Right renal cortex interstitium (tissue), 3 donors: Measurements from ENCODE around the gene CD320. TPM values are rescaled to one million over a fixed set of nuclear protein-coding genes. Genes with fewer than 3 reads are reported as not detected.
"Not testable (repeated sequence)": the region's sequence is repeated elsewhere in the genome, so short reads cannot be mapped to it uniquely, and the experiment has no call there.

Source experiments
- DNase-seq, 3 donors: peaks; one replicate each; pipeline ENCODE4 v3.0.0-alpha.2; 2013; ENCODE audit warnings: low read depth in 3 of 3, low spot score in 2 of 3
- polyA plus RNA-seq, 3 donors: library from polyadenylated mRNA; unstranded; fragments of 120-200 nt; gene quantifications; one replicate each; pipeline ENCODE4 v1.2.1, GENCODE V29; 2013; ENCODE audit not compliant: insufficient read length in 3 of 3

Gene CD320
- polyA plus RNA-seq, 3 donors, result 24.2 to 25.9 (median 24.7) TPM

DNA sequence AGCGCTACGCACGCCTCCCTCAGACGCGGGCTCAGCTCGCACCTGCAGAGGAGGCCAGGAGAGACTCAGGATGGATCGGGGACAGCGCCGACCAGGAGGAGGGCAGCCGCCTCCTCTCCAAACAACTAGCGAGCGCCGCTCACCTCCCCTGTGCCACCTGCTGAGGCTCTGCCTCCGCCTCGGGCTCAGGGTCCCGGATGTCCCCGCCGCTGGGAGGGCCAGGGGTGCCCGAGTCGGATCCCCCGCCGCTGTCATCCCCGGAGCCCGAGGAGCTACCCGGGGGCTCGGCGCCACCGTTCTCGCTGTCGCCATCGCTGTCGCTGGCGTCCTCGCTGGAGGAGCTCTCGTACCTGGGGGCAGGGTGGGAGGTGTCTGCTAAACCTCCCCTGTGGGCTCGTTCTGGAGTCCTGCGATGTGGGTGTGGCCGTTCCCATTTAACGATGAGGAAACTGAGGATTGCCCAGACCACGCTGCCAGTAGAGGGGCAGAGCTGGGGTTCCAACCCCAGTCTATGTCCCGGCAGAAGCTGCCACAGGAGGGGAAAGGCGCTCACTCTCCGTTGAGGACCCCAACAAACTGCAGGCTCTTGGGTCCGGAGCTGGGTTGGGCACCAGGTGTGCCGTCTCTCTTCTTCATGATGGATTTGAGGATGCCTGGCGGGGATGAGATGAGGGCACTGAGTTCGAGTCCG is 25.8 kb upstream of the CD320 start:
- no peak for DNase-seq

DNA sequence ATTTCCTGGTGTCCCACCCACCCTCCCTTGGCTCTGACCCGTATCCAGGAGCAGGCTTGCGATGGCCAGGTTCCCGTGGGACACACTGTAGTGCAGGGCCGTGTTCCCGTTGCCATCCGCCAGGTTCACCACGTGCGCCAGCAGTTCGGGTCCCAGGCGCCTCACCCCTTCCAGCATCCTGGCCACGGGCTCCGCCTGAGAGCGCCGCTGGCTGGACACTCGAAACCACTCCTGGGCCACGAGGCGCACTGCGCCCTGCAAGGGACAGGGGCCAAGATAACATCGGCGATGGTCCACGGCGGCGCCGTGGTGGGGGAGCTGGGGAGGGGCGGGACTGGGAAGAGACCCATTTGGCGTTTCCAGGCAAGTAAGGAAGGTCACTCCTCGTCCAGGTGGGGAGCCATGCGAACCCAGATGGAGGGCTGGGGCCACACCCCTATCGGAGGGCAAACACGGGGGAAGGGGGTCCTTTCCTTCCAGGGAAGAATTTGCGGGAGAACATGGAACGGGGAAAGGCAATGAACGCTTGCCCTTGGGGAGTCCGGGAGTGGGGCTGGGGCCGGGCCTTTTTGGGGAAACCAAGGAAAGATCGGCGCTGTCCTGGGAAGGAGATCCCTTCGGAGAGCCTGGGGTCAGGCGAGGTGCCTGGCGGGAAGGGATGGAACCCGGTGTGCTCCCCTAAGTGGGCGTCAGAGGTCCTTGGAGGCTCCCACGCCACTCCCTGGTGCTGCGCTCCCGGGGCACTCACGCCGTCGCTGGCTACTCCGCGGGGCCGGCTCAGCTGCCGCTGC is 25.0 kb upstream of the CD320 start:
- DNase-seq, result no peak

DNA sequence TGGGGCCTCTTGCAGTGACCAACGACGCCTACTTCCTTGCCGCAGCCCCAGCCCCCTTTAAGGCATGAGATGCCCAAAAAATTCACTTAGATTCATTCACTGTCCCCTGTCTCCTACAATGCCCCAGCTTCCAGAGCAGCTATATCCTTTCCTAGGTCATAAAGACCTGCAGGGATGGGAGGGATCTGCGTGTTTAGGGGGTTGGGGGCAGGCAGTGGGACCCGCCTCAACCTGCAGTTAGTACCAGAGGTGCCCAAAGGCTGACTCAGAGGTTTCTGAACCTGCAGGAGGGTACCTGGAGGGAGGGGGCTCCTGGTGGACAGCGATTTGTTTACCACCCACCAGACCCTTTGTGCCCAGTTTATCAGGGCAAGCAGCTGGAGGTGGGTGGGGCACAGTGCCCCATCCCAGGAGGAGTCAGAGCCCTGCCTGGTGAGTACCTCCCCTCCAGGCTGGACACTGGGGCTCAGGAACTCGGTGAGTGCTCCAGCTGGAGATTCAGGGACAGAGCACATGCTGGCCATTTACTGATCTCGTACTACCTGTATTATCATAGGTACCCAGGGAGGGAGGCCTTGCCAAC is 23.2 kb upstream of the CD320 start:
- no peak for DNase-seq

DNA sequence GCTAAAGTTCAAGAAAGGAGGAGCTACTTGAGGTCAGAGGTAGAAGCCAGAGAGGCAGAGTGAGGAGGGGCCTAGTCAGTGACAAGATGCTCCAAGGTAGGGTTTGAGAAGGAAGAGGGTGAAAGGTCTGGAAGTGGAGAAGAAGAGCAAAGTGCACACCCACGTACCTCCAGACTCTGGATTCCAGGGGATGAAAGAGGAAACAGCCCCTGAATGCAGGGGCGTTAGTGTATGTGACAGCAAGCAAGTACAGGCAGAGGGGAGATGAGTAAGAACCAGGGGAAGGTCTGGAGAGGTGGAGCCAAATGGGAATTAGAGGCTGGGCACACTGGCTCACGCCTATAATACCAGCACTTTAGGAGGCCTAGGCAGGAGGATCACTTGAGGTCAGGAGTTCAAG is 21.8 kb upstream of the CD320 start:
- DNase-seq, result no peak

DNA sequence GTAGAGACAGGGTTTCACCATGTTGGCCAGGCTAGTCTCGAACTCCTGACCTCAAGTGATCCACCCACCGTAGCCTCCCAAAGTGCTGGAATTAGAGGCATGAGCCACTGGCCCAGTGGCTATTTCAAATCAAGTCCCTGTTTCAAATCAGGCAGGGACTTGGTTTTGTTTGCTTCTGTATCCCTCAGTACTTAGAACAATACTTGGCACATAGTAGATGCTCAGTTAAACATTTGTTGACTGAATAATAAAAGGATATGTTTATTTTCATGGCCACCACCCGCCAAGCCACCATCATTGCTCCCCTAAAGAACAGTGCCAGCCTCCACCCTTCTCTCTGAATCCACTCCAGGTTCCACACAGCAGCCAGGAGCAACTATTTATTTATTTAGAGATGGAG is 17.3 kb upstream of the CD320 start:
- DNase-seq, result no peak

DNA sequence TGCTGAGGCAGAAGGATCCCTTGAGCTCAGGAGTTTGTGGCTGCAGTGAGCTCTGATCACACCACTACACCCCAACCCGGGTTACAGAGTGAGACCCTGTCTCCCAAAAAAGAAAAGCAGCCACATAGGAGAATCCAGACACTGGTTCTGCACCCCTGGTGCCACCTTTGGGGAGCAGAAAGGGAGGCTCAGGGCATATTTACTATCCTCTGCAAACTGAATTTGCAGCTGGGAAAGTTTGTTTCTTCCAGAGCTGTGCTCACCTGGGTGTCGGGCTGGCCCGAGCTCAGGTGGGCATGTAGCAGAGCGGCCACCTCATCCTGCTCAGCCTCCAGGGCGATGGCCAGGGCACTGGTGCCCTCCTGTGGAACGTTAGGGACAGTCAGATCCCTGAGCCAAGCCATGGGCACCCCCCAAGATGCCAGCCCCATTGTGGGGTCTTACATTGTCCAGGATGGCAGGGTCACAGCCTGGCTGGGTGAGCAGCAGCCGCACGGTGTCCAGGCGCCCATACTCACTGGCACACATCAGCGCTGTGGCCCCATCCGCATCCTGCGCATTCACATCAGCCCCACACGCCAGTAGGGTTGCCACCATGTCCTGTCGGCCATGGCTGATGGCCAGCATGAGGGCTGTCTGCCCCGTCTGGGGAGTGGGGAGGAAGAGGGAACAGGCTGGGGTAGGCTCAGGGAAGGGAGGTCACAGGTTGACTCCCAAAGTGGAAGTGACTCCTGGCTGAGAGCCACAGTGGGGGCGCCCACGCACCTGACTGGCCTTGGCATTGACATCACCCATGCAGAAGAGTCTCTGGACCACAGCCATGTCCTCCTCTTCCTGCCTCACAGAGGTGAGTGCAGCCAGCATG is 16.3 kb upstream of the CD320 start:
- DNase-seq, result no peak

DNA sequence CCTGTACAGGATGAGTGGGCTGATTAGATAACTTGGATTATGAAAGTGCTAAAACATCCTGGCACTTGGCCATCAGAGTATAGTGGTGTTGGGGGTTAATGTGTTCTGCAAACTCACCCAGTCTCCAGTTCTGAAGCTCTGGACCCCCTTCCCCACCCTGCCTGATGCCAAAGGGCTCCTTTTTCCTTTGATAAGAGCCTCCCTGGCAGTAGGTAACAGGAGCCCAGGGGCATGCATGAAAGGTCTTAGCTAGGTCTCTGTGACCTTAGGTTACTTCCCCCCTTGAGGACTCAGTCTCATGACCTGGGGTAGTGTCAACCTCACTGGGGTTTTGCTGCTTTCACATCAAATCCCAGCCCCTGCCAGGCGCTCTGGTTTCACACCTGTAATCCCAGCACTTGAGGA is 15.6 kb upstream of the CD320 start:
- no peak for DNase-seq

DNA sequence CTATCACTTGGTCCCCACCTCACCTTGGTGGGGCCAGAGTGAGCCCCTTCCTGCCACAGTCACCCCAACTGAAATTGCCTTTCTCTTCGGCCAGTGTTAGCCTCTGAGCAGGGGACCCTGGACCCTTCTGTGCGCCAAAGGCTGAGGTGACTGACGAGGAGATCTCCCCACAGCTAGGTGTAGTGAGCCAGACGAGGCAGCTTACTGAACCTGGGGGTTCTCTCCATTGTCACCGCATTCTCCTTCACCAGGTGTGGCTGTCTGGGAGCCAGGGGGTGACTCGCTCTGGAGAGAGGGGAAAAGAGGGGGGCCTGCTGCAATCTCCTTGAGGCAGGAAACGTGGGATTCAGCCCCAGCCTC is 14.5 kb upstream of the CD320 start:
- DNase-seq, result no peak

DNA sequence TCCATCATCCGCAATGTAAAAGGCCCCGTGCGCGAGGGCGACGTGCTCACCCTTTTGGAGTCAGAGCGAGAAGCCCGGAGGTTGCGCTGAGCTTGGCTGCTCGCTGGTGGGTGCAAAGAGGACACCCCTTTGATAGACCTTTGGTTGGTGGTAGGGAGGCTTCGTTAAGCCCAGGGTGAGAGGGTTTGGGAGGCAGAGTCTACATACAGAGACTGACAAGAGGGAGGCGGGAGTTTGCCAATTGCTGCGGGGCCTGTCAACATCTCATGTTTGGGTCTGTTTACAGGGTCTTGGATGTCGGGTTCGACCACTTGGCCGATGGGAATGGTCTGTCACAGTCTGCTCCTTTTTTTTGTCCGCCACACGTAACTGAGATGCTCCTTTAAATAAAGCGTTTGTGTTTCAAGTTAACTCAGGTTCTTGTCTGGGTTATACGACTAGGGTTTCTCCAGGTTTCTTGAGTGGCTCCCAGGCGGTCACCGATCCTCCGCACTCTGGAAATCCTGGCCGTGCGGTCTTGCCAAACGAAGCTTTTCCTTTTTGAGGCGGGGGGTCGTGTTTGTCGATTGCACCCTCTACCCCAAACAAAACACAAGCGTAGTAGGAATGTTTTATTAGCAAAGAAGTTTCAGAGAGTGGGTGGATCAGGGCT is 14.0 kb upstream of the CD320 start:
- DNase-seq, result no peak

DNA sequence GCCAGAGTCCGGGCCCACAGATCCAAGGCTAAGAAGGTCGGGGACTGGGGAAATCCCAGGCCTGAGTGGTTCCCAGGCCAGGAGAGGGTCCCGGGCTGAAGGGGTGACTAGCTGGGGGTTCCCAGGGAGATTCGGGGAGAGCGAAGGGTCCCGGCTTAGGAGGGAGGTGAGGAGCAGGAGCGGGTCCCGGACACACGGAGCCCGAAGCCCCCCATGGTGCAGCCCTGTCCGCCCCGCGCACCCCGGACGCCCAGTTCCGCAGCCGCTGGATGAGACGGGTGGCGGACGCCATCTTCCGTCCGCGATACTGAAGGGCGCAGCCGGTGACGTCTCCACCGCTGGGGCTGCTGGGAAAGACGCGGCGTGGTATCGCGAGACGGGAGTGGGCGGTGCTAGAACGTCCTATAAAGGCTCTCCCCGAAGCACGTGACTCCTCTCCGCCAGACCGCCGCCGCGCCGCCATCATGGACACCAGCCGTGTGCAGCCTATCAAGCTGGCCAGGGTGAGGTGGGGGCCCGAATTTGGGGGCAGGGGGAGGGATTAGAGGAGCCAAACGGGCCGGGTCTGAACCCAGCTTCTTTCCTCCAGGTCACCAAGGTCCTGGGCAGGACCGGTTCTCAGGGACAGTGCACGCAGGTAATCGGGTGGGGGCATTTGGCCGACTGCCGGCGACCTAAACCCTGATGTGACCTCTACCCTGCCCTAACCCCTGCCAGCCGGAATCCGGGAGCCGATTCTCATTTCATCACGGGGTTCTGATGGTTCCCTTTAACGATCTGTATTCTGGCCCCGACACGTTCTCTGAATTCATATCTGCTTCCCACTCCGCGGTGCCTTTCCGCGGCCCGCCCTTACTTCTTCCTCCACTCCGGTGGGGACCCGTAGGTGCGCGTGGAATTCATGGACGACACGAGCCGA is 13.2 kb upstream of the CD320 start, which contains the start of the genes NDUFA7 and RPS28:
Gene NDUFA7, minus strand, starts transcription at position 309 of the 919 bp plus-strand sequence. Its CDS starts 17 bp downstream, at position 292.
Gene RPS28, plus strand, starts transcription at position 430 of the 919 bp plus-strand sequence. Its CDS starts 35 bp downstream, at position 465.
- peak; percentile 91 to 96 (median 95) for DNase-seq

DNA sequence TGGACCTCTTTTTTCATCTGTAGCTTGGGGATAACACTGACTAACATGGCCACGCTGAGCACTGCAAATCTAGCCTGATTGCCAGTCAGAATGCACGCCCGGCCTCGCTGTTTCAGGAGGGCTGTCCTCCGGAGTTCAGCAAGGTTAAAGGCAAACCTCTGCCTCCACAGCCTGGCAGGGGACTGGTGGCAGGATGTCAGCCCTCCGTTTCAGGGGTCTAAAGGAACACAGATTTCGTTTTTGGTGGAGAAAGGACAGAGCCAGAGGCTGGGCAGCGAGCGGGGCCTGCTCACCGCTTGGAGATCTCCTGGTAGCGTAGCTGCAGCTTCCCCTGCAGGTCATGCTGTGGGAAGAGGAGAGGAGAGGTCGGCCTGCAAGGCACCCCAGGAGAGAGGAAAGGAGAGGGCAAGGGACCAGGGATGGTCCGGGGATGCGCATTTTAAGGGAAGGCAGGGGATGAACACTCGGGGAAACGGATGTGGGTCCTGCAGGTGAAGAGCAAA is 12.5 kb upstream of the CD320 start:
- no peak for DNase-seq

DNA sequence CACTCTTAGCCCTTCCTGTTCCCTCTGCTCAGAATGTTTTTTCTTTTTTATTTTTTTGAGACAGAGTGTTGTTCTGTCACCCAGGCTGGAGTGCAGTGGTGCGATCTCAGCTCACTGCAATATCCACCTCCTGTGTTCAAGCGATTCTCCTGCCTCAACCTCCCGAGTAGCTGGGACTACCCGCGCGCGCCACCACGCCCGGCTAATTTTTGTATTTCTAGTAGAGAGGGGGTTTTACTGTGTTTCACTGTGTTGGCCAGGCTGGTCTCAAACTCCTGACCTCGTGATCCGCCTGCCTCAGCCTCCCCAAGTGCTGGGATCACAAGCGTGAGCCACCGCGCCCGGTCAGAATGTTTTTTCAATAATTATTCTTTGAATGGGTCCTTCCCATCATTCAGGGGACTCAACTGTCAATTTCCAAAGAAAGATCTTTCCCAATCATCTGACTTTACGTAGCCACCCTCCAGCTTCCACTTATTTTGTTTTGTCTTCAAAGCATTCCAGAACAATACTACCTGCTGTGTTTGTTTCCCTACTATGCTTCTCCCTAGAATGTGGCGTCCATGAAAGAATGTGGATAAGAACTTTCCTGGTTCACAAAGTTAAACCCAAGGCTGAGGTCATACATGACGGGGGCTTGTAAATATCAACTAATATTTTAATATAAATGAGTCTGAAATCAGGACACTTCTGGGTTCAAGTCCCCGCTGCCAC is 11.8 kb upstream of the CD320 start:
- DNase-seq, result no peak

DNA sequence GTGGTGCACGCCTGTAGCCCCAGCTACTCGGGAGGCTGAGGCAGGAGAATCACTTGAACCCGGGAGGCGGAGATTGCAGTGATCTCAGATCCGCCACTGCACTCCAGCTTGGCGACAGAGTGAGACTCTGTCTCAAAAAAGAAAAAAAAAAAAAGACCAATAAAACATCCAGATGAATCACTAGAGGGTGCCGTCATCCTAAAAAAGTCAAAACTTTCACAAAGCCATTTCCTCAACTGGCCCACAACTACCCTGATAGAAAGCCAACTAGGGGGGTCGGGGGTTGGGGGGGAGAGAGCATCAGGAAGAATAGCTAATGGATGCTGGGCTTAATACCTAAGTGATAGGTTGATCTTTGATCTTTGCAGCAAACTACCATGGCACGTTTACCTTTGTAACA is 10.7 kb upstream of the CD320 start:
- DNase-seq, result not testable (repeated sequence)

DNA sequence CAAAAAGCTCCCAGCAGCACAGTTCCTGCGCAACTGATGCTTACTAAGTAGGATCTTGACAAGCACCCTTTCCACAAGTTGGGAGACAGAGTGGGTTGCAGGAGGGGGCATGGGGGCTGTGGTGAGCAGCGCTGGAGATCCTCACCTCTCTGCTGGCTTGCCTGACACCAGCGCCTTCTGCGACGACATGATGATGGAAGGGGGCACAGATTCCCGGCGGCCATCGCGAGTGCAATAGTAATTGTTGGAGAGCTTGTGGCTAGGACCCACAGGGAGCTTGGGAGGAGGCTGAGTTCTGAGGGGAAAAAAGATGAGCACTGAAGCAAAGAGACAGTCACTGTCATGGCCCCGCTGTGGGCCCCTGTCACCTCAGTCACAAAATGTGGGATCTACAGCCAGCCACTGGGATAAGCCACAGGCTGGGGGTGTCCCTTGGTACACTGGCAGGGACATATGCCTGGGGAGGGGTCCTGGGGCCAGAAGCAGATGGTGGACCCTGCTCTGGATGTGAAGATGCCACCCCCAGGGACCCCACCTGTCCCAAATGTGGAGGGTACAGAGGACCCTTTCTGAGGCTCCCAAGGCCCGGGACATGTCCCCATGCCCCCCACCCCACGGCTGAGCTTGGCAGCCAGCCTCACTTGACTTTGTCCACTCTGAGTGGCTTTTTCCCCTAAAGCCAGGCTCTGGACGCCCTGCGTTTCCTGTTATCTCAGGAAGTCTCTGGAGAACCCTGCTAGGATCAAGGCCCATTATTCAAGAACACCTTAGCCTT is 8.4 kb upstream of the CD320 start:
- no peak for DNase-seq

DNA sequence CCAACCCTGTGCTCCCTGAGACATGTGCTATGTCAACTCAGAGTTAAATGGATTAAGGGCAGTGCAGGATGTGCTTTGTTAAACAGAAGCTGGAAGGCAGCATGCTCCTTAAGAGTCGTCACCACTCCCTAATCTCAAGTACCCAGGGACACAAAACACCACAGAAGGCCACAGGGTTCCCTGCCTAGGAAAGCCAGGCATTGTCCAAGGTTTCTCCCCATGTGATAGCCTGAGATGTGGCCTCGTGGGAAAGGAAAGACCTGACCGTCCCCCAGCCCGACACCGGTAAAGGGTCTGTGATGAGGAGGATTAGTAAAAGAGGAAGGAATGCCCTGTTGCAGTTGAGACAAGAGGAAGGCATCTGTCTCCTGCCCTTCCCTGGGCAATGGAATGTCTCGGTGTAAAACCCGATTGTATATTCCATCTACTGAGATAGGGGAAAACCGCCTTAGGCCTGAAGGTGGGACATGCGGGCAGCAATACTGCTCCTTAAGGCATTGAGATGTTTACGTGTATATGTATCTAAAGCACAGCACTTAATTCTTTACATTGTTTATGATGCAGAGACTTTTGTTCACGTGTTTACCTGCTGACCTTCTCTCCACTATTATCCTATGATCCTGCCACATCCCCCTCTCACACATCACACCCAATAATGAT is 7.0 kb upstream of the CD320 start:
- DNase-seq, result not testable (repeated sequence)

DNA sequence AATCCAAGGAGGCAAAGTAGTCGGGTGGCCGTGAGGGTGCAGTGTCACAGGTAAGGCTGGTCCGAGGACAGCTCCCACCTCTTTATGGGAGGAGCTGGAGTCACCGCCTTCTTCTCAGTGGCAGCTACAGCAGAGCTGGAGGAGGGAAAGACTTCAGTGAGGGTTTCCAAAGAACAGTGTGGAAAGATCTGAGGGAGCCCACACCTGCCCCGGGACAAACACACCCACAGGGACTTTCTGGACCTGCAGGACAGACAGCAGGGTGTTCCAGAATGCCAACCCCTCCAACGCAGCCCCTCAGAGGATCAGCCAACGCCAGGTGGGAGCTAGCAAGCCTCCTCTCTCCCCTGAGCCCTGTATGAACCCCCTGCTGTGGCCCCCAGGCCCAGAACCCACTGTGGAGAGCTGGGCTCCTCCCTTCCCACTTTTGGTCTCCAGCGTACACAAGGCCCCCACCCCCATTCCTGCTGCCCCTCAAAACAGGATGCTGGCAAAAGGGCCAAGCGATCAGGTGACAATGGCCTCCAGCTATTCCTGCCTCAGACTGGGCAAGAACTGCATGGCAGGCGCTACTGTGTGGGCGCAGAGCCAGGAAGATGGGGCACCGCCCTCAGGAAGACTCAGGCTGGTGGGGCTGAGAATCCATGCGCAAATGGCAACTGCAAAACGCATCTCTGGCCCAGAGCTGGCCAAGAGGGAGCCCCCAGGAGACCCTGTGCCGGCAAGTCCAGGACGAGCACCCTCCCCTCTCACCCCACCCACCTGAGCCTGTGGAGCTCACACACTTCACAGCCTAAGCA is 3.5 kb upstream of the CD320 start:
- no peak for DNase-seq
